HEK293 (cell line): ENCODE results near the gene RPS23.

Source experiments
- ZBTB1 ChIP-seq: fragments of 450-650 bp; formaldehyde crosslinking; IDR thresholded peaks from 2 replicates; pipeline ENCODE4 v1.5.1; 2016; ENCODE audit warnings: missing biosample characterization, missing genetic modification characterization
- ZFP3 ChIP-seq: fragments of 450-650 bp; formaldehyde crosslinking; IDR thresholded peaks from 2 replicates; pipeline ENCODE4 v1.5.1; 2016; ENCODE audit warnings: low read depth, missing biosample characterization, missing genetic modification characterization
- ZNF175 ChIP-seq: fragments of 450-650 bp; formaldehyde crosslinking; IDR thresholded peaks from 2 replicates; pipeline ENCODE4 v1.5.1; 2016; ENCODE audit warnings: missing biosample characterization, missing genetic modification characterization
- ZNF239 ChIP-seq: fragments of 450-650 bp; formaldehyde crosslinking; IDR thresholded peaks from 2 replicates; pipeline ENCODE4 v1.5.1; 2016; ENCODE audit warnings: missing biosample characterization, missing genetic modification characterization
- ZNF266 ChIP-seq: fragments of 450-650 bp; formaldehyde crosslinking; IDR thresholded peaks from 2 replicates; pipeline ENCODE4 v1.5.1; 2016; ENCODE audit warnings: missing biosample characterization, missing genetic modification characterization, low read depth
- ZNF549 ChIP-seq: fragments of 450-650 bp; IDR thresholded peaks from 2 replicates; pipeline ENCODE4 v1.5.1; 2018; ENCODE audit warnings: missing biosample characterization, missing genetic modification characterization, mild to moderate bottlenecking, inconsistent platforms, moderate library complexity
- ZNF768 ChIP-seq: fragments of 450-650 bp; formaldehyde crosslinking; IDR thresholded peaks from 2 replicates; pipeline ENCODE4 v1.5.1; 2018; ENCODE audit warnings: missing biosample characterization, mild to moderate bottlenecking, missing genetic modification characterization
- ZNF837 ChIP-seq: fragments of 450-650 bp; formaldehyde crosslinking; IDR thresholded peaks from 2 replicates; pipeline ENCODE4 v1.5.1; 2016; ENCODE audit warnings: missing biosample characterization, missing genetic modification characterization
- TF ChIP-seq, protein P1 (sequence below): fragments of 450-650 bp; formaldehyde crosslinking; IDR thresholded peaks from 2 replicates; pipeline ENCODE4 v1.5.1; 2016; ENCODE audit warnings: missing biosample characterization, missing genetic modification characterization
- TF ChIP-seq, protein P2 (sequence below): fragments of 450-650 bp; formaldehyde crosslinking; IDR thresholded peaks from 2 replicates; pipeline ENCODE4 v1.5.1; 2016; ENCODE audit warnings: missing biosample characterization, missing genetic modification characterization, low read depth
- TF ChIP-seq, protein P3 (sequence below): fragments of 450-650 bp; formaldehyde crosslinking; IDR thresholded peaks from 2 replicates; pipeline ENCODE4 v1.5.1; 2016; ENCODE audit warnings: missing biosample characterization, missing genetic modification characterization

DNA sequence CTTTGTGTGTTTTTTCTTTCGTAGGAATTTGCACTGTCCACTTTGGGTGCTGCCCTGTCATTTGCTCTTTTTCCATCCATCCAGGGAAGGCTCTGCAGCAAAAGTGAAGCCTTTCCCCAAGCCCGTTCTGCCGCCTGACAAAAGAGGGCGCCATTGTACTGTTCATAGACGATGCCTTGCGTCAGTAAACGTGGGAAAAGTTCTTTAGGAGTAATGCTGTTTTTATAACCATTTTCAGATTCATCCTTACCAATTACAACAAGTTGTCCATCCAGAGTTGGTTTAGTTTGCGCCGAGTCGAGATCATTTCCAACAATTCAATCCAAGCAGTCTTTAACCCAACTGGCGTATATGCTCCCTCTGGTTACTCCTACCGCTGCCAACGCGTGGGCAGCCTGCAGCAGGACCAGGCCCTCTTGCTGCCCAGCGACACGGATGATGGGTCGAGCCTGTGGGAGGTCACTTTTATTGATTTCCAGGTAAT is 34.3 kb upstream of the RPS23 start:
- TF ChIP-seq ZNF266 (no peak), ZNF549 (peak; percentile 99), ZNF837 (tag by site-specific recombination) (no peak), ZNF175 (tag by site-specific recombination) (no peak), ZFP3 (tag by site-specific recombination) (no peak), ZNF239 (no peak), ZNF768 (tag by site-specific recombination) (no peak), ZBTB1 (tag by site-specific recombination) (no peak)
- TF ChIP-seq, protein P1, sequence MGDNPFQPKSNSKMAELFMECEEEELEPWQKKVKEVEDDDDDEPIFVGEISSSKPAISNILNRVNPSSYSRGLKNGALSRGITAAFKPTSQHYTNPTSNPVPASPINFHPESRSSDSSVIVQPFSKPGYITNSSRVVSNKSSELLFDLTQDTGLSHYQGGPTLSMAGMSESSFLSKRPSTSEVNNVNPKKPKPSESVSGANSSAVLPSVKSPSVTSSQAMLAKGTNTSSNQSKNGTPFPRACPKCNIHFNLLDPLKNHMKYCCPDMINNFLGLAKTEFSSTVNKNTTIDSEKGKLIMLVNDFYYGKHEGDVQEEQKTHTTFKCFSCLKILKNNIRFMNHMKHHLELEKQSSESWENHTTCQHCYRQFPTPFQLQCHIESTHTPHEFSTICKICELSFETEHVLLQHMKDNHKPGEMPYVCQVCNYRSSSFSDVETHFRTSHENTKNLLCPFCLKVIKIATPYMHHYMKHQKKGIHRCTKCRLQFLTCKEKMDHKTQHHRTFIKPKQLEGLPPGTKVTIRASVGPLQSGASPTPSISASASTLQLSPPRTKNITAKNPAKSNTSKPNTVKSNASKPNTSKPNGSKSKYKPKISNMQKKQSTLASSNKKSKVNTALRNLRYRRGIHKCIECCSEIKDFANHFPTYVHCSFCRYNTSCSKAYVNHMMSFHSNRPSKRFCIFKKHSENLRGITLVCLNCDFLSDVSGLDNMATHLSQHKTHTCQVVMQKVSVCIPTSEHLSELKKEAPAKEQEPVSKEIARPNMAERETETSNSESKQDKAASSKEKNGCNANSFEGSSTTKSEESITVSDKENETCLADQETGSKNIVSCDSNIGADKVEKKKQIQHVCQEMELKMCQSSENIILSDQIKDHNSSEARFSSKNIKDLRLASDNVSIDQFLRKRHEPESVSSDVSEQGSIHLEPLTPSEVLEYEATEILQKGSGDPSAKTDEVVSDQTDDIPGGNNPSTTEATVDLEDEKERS (tag by site-specific recombination): no peak
- TF ChIP-seq, protein P2, sequence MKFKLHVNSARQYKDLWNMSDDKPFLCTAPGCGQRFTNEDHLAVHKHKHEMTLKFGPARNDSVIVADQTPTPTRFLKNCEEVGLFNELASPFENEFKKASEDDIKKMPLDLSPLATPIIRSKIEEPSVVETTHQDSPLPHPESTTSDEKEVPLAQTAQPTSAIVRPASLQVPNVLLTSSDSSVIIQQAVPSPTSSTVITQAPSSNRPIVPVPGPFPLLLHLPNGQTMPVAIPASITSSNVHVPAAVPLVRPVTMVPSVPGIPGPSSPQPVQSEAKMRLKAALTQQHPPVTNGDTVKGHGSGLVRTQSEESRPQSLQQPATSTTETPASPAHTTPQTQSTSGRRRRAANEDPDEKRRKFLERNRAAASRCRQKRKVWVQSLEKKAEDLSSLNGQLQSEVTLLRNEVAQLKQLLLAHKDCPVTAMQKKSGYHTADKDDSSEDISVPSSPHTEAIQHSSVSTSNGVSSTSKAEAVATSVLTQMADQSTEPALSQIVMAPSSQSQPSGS: no peak
- TF ChIP-seq, protein P3, sequence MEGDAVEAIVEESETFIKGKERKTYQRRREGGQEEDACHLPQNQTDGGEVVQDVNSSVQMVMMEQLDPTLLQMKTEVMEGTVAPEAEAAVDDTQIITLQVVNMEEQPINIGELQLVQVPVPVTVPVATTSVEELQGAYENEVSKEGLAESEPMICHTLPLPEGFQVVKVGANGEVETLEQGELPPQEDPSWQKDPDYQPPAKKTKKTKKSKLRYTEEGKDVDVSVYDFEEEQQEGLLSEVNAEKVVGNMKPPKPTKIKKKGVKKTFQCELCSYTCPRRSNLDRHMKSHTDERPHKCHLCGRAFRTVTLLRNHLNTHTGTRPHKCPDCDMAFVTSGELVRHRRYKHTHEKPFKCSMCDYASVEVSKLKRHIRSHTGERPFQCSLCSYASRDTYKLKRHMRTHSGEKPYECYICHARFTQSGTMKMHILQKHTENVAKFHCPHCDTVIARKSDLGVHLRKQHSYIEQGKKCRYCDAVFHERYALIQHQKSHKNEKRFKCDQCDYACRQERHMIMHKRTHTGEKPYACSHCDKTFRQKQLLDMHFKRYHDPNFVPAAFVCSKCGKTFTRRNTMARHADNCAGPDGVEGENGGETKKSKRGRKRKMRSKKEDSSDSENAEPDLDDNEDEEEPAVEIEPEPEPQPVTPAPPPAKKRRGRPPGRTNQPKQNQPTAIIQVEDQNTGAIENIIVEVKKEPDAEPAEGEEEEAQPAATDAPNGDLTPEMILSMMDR (tag by site-specific recombination): peak; percentile 79
